IMR-90 (cell line): ENCODE data around the gene DNAJA1. TPM values are rescaled to one million over a fixed set of nuclear protein-coding genes. Genes with fewer than 3 reads are reported as not detected.
A peak's percentile ranks its signal among the peaks of the same experiment; 100 is the strongest.
"Not testable (repeated sequence)": the region's sequence is repeated elsewhere in the genome, so short reads cannot be mapped to it uniquely, and the experiment has no call there.

Experiments
- ATAC-seq: fragments of 200-7000 bp; cut with Tn5 transposase; 2 replicates; pipeline ENCODE4 v1.9.1; 2020; ENCODE audit warnings: low read depth, mild to moderate bottlenecking, moderate library complexity
- BruUV-seq: library from RNA; stranded (reverse); fragments of 400-500 nt; replicated peaks from 2 replicates; lab custom pipeline; 2021; lab: Mats Ljungman, UMichigan
- CTCF ChIA-PET: fragments of 300-600 bp; formaldehyde crosslinking; extraction: SDS; loops from one replicate; lab custom pipeline; 2021; ENCODE audit warnings: antibody characterized with exemption; lab: Yijun Ruan, JAX
- POLR2A ChIA-PET: fragments of 300-600 bp; sonication (Branson Sonifier 250); formaldehyde crosslinking; loops from one replicate; lab custom pipeline; 2022; ENCODE audit warnings: antibody characterized with exemption; ENCODE audit not compliant: unreplicated experiment; lab: Charles Lee
- DNase-seq: peaks from one replicate; pipeline ENCODE4 v3.0.0; 2013
- H2AFZ ChIP-seq: replicated peaks from 2 replicates; pipeline ENCODE3; 2013; ENCODE audit warnings: low read length, mild to moderate bottlenecking; ENCODE audit not compliant: poor library complexity
- H2AK5ac ChIP-seq: 2 replicates; pipeline ENCODE4 v1.6.1; 2013; ENCODE audit warnings: low read depth, low read length, inconsistent platforms
- H2AK9ac ChIP-seq: replicated peaks from 2 replicates; pipeline ENCODE3; 2013; ENCODE audit warnings: mild to moderate bottlenecking, low read depth, low read length, moderate library complexity; ENCODE audit not compliant: poor library complexity
- H2BK120ac ChIP-seq: 2 replicates; pipeline ENCODE4 v1.6.1; 2013; ENCODE audit warnings: low read depth, low read length, inconsistent platforms
- H2BK15ac ChIP-seq: 3 replicates; pipeline ENCODE4 v1.6.1; 2013; ENCODE audit warnings: low read depth, low read length, inconsistent platforms
- H2BK20ac ChIP-seq: 2 replicates; pipeline ENCODE4 v1.6.1; 2013; ENCODE audit warnings: low read depth, mild to moderate bottlenecking, inconsistent platforms, low read length, moderate library complexity
- H2BK5ac ChIP-seq: 2 replicates; pipeline ENCODE4 v1.6.1; 2013; ENCODE audit warnings: mild to moderate bottlenecking, low read depth, low read length, inconsistent platforms; ENCODE audit not compliant: poor library complexity, severe bottlenecking
- H3K14ac ChIP-seq: replicated peaks from 2 replicates; pipeline ENCODE4 v1.6.1; 2013; ENCODE audit warnings: low read depth, low read length, inconsistent platforms
- H3K18ac ChIP-seq: 2 replicates; pipeline ENCODE4 v1.6.1; 2013; ENCODE audit warnings: low read depth, low read length, control low read depth
- H3K23ac ChIP-seq: 2 replicates; pipeline ENCODE4 v1.6.1; 2013; ENCODE audit warnings: low read depth, low read length, inconsistent platforms
- H3K27ac ChIP-seq: 2 replicates; pipeline ENCODE4 v1.5.1; 2013; ENCODE audit warnings: mild to moderate bottlenecking, control low read depth, low read length; ENCODE audit not compliant: insufficient read depth
- H3K27me3 ChIP-seq: 2 replicates; pipeline ENCODE4 v1.6.1; 2013; ENCODE audit warnings: low read length; ENCODE audit not compliant: control insufficient read depth, insufficient read depth
- H3K36me3 ChIP-seq: 2 replicates; pipeline ENCODE4 v1.6.1; 2013; ENCODE audit warnings: low read length, mixed read lengths; ENCODE audit not compliant: control insufficient read depth, insufficient read depth
- H3K4ac ChIP-seq: 2 replicates; pipeline ENCODE4 v1.6.1; 2013; ENCODE audit warnings: low read depth, low read length, inconsistent platforms
- H3K4me1 ChIP-seq: 2 replicates; pipeline ENCODE4 v1.6.1; 2013; ENCODE audit warnings: low read length, mixed read lengths; ENCODE audit not compliant: control insufficient read depth, insufficient read depth
- H3K4me2 ChIP-seq: 2 replicates; pipeline ENCODE4 v1.6.1; 2013; ENCODE audit warnings: low read depth, mild to moderate bottlenecking, control low read depth, low read length, moderate library complexity
- H3K4me3 ChIP-seq: 2 replicates; pipeline ENCODE4 v1.5.1; 2013; ENCODE audit warnings: low read depth, mild to moderate bottlenecking, control low read depth, low read length, moderate library complexity; ENCODE audit not compliant: insufficient read depth
- H3K56ac ChIP-seq: 2 replicates; pipeline ENCODE4 v1.6.1; 2013; ENCODE audit warnings: low read length, inconsistent platforms; ENCODE audit not compliant: insufficient read depth; ENCODE audit errors: extremely low read depth
- H3K79me1 ChIP-seq, 2 experiments: 2 replicates each; pipeline ENCODE4 v1.6.1; 2013; ENCODE audit warnings: low read length in 2 of 2, inconsistent platforms in 1 of 2, low read depth in 1 of 2
- H3K9ac ChIP-seq: 2 replicates; pipeline ENCODE4 v1.6.1; 2013; ENCODE audit warnings: low read depth, low read length, control low read depth
- H3K9me1 ChIP-seq: 2 replicates; pipeline ENCODE4 v1.6.1; 2013; ENCODE audit warnings: low read length, inconsistent platforms; ENCODE audit not compliant: insufficient read depth
- H3K9me3 ChIP-seq: 2 replicates; pipeline ENCODE4 v1.6.1; 2013; ENCODE audit warnings: low read length; ENCODE audit not compliant: control insufficient read depth, insufficient read depth
- H4K20me1 ChIP-seq: 2 replicates; pipeline ENCODE4 v1.6.1; 2013; ENCODE audit warnings: low read length, inconsistent platforms; ENCODE audit not compliant: insufficient read depth
- H4K5ac ChIP-seq: 2 replicates; pipeline ENCODE4 v1.6.1; 2013; ENCODE audit warnings: mild to moderate bottlenecking, low read depth, low read length, control low read depth
- H4K8ac ChIP-seq, 2 experiments: 2 replicates each; pipeline ENCODE4 v1.6.1; 2013; ENCODE audit warnings: low read depth in 2 of 2, low read length in 2 of 2, control low read depth in 1 of 2, inconsistent platforms in 1 of 2
- H4K91ac ChIP-seq: 2 replicates; pipeline ENCODE4 v1.6.1; 2013; ENCODE audit warnings: low read depth, low read length, inconsistent platforms; ENCODE audit not compliant: insufficient read depth
- CEBPB ChIP-seq: IDR thresholded peaks from 2 replicates; pipeline ENCODE4 v1.6.1; 2012; ENCODE audit warnings: low read depth, low read length, improper control_type of control experiment
- MAFK ChIP-seq: IDR thresholded peaks from 2 replicates; pipeline ENCODE4 v1.6.1; 2012; ENCODE audit warnings: low read depth, low read length, improper control_type of control experiment
- NFE2L2 ChIP-seq: fragments of 150-350 bp; IDR thresholded peaks from 2 replicates; pipeline ENCODE4 v1.6.1; 2016; ENCODE audit warnings: low read depth, mild to moderate bottlenecking, low read length
- WGBS, 2 experiments: methylation state at CpG; one replicate each; pipeline versions ENCODE4 v1.1.5 to v1.1.7; 2013; ENCODE audit warnings: missing lambda C conversion rate in 2 of 2; ENCODE audit not compliant: insufficient read length in 1 of 2; ENCODE audit errors: extremely low coverage in 2 of 2; 5-methylcytosine and 5-hydroxymethylcytosine counted together
- dilution Hi-C: fragments of 300-500 bp; cut with HindIII; formaldehyde crosslinking; loops from one replicate; pipeline ENCODE4 v1.14.3; 2018; ENCODE audit warnings: low sequenced_read_pairs; ENCODE audit not compliant: unreplicated experiment
- in situ Hi-C: fragments of 300-500 bp; cut with MboI; formaldehyde crosslinking; loops from 3 replicates; pipeline ENCODE4 v1.14.3; 2019; ENCODE audit warnings: low sequenced_read_pairs, inconsistent platforms, mixed read lengths
- intact Hi-C: fragments of 100-400 bp; cut with micrococcal nuclease; formaldehyde crosslinking; loops from 2 replicates; pipeline ENCODE4 v1.10.0; 2022
- polyA plus RNA-seq, 3 experiments: library from polyadenylated mRNA; depleted of rRNA; stranded (reverse); fragments of >200 nt; gene quantifications; 2 replicates each; pipeline ENCODE4 v1.2.3, GENCODE V29; 2012; ENCODE audit warnings: low replicate concordance in 1 of 3
- total RNA-seq: library from RNA; depleted of rRNA; stranded (reverse); fragments of >200 nt; gene quantifications from 2 replicates; pipeline ENCODE4 v1.2.3, GENCODE V29; 2012

DNAJA1 gene
- total and polyA plus RNA-seq, 2 of the 4 experiments (the other 2 are of a cell fraction), result 59.5 to 118 TPM

DNA sequence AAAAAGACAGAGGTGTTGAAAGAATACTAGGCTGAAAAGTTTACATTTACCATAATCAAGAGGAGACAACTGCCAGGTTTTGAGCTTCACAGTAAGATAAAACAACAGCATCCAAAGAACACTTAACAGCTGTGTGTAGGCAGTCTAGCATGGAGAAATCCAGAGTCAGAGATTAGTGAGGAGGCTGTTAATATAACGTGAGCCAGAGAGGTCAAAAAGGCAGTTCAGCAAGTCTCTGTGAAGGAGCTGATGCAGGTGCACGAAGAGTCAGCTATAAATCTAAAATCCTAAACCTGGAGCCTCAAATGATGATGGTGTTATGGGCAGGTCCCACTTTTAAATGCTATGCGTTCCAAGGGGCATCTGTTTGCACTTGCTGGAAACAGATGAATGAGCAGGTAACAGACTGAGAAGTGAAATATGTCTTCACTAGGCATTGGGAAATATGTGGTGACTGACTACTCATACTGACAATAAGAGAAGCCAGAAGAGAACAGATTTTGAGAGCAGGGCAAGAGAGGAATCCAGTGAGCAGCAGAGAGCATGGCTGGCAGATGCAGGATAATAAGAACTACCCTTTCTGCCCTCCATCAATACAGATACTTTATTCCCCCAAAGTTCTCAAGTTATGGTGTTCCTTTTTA lies 32.4 kb upstream of the DNAJA1 start:
- Histone ChIP-seq H2BK120ac (no peak overlapping the region), H3K9ac (no peak overlapping the region), H2AFZ (no peak overlapping the region), H3K4ac (no peak overlapping the region), H4K8ac (no peak overlapping the region), H3K27ac (no peak overlapping the region), H3K79me1 (peaks cover 28 to 65% of the 10 kb centered on the region in 2 experiments), H3K14ac (no peak overlapping the region), H3K4me3 (no peak overlapping the region), H4K20me1 (peaks cover 10% of the 10 kb centered on the region; the same call in 1 of the 2 replicates), H3K23ac (no peak overlapping the region), H3K18ac (no peak overlapping the region), H2AK5ac (no peak overlapping the region), H3K4me2 (no peak overlapping the region), H4K5ac (no peak overlapping the region), H3K4me1 (0 out of 2 replicates have a peak, but pooled peaks cover 4% of the 10 kb centered on the region), H2BK5ac (no peak overlapping the region), H2BK20ac (no peak overlapping the region), H4K91ac (no peak overlapping the region), H2BK15ac (no peak overlapping the region), H3K9me1 (peaks cover 2% of the 10 kb centered on the region; the same call in 1 of the 2 replicates), H3K9me3 (no peaks in the 10 kb centered on the region), H2AK9ac (no peak overlapping the region), H3K36me3 (peaks cover 20% of the 10 kb centered on the region), H3K27me3 (no peaks in the 10 kb centered on the region), H3K56ac (no peak overlapping the region)
- intact Hi-C loops (no loop called here), in situ Hi-C loops (no loop called here), dilution Hi-C loops (no loop called here)
- CTCF ChIA-PET, result interaction anchor here (0.6 kb wide), 1 partner anchor 24 kb away, joined by 3 read pairs; no protein-coding TSS in a partner anchor
- BruUV-seq, result no TSS peak
- TF ChIP-seq MAFK, result no peak
- TF ChIP-seq CEBPB, result peak; percentile 12; the same call in 1 of the 2 replicates
- TF ChIP-seq NFE2L2, result no peak
- POLR2A ChIA-PET, result no interaction called here
- no CpG with 5 or more reads among the region's 3 CpGs for WGBS, 2 experiments
- DNase-seq, result peak; percentile 28
- ATAC-seq, result peak; percentile 58

DNA sequence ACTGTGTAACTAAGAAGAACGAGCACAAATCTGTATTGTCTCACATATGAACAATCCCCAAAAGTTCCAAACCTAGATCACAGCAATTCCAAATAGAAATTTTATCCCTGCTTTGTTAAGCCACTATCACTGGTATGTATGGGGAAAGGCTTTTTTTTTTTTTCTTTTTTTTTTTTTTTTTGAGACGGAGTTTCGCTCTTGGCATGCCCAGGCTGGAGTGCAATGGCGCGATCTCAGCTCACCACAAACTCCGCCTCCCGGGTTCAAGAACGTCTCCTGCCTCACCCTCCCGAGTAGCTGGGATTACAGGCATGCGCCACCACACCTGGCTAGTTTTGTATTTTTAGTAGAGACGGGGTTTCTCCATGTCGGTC lies 24.4 kb upstream of the DNAJA1 start:
- Histone ChIP-seq H4K8ac (peak overlapping the region in 1 of 2 experiments; percentile 96; a peak in 1 of 4 replicates), H3K4me3 (peak overlapping the region; percentile 66), H3K9ac (peak overlapping the region; percentile 75), H2AFZ (peak overlapping the region; percentile 92), H3K4me2 (peak overlapping the region; percentile 62), H3K27ac (peak overlapping the region; percentile 66), H3K79me1 (peaks cover 18 to 48% of the 10 kb centered on the region in 2 experiments), H3K23ac (0 out of 2 replicates have a peak overlapping the region, but pooled peaks have one; percentile 82)
- H4K5ac ChIP-seq, H4K20me1 ChIP-seq, H4K91ac ChIP-seq, H2BK120ac ChIP-seq, H3K4ac ChIP-seq, H3K9me3 ChIP-seq, in situ Hi-C loops, CTCF ChIA-PET, H3K36me3 ChIP-seq, H3K56ac ChIP-seq, BruUV-seq, H3K27me3 ChIP-seq, H2BK15ac ChIP-seq, H3K18ac ChIP-seq, intact Hi-C loops, H3K9me1 ChIP-seq, H3K4me1 ChIP-seq, H3K14ac ChIP-seq, H2AK5ac ChIP-seq, H2BK20ac ChIP-seq, H2AK9ac ChIP-seq, H2BK5ac ChIP-seq, DNase-seq, dilution Hi-C loops: not testable (repeated sequence)
- no CpG with 5 or more reads among the region's 12 CpGs for WGBS, 2 experiments
- POLR2A ChIA-PET, result interaction anchor here (0.6 kb wide), 1 partner anchor 441 kb away, joined by 5 read pairs; no protein-coding TSS in a partner anchor
- ATAC-seq, result peak; percentile 5
